Measurements from ENCODE around the gene FILIP1.

Gene FILIP1

DNA sequence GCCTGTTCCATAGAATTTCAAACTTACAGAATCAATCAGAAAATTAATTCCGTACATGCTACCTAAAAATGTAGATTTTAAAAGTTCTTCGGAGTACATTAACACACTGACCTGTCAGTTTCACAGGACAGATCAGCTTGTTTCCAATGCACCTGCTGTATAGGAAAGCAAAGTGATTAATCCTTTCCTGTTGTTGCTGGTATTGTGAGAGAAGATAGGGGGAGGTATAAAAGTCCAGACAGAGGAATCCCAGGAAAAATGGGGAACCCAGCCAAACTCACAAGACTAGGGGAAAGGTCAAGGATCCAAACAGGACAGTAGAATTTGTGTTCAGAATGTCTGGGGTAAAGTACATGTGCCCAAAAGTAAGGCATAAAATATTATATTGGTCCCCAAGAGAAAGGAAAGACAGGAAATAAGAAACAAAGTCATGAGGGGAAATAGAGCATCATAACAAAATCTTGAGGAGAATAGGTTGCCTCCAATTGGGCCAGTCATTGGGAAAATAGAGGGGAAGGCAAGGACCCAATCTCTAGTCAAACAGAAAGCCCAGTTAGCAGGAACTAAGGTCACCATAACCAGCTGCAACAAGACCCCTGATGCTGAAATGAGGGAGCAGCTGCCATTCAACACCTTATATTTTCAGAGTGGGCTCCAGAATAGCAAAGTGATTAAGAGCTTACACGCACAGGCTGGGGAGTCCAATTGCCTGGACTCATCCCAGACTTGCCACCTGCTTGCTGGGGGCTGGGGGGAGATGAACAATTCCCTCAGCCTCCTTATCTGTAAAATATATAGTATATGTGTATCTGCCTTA is 10.3 kb downstream of the FILIP1 start:
- TF ChIP-seq, protein P1, sequence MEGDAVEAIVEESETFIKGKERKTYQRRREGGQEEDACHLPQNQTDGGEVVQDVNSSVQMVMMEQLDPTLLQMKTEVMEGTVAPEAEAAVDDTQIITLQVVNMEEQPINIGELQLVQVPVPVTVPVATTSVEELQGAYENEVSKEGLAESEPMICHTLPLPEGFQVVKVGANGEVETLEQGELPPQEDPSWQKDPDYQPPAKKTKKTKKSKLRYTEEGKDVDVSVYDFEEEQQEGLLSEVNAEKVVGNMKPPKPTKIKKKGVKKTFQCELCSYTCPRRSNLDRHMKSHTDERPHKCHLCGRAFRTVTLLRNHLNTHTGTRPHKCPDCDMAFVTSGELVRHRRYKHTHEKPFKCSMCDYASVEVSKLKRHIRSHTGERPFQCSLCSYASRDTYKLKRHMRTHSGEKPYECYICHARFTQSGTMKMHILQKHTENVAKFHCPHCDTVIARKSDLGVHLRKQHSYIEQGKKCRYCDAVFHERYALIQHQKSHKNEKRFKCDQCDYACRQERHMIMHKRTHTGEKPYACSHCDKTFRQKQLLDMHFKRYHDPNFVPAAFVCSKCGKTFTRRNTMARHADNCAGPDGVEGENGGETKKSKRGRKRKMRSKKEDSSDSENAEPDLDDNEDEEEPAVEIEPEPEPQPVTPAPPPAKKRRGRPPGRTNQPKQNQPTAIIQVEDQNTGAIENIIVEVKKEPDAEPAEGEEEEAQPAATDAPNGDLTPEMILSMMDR (IDR thresholded peaks at IDR 0.05; ENCODE audit: extremely low read depth, insufficient read depth, missing control alignments): no peak
- DNase-seq (ENCODE audit: low spot score): no peak
- in situ Hi-C loops (cut with MboI; ENCODE audit: low pct_unique_long_range_greater_than_20kb, low sequenced_read_pairs, unreplicated experiment): no loop called here

DNA sequence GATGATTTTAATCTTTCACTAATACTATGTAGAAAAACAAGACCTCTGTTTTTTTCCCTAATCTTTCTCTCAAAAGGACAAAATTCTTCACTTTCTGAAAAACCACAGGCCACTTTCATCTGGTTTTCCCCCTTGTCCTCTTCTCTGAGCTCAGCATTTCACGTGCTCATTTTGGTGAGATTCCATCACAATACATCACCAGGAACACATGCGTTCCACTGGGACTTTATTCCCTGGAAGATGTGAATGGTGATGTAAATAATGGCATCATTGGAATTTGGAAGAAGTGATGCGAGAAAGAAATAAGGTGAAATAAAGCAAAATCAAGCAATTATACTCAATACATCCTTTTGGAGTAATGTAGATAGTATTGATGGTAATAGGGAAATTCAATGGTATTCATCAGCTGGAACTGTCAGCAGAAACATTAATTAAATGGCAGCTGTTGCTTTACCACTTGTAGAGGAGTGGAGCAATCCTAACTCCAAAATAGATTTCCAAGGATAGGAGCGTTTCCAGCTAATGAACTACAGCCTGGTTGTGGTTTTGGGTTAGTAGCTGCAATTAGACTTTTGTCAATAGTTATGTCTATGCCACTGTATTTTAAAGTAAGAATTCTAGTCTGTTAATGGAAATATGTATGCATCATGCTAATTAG is 11.5 kb downstream of the FILIP1 start:
- in situ Hi-C loops (cut with MboI; ENCODE audit: low pct_unique_long_range_greater_than_20kb, low sequenced_read_pairs, unreplicated experiment): no loop called here
- no peak for DNase-seq (ENCODE audit: low spot score)
- TF ChIP-seq, protein P1 (IDR thresholded peaks at IDR 0.05; ENCODE audit: extremely low read depth, insufficient read depth, missing control alignments): no peak

DNA sequence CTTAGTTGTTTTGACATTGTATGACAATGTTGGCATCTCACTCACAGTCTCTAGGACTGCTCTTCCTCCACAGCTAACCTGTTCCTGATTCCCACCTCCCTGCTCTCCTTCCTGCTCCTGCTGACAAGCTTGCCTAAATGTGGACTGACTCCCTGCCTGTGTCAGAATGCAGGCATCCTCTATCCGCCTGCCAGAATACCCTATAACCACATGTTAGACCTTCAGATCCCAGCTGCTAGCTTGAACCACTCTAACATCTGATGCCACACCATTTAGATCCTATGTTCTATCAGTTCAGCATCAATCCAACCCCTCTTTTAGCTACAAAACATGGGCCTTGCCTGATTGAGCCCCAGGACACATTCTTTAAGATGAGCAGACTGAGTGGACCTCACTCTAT is 12.2 kb downstream of the FILIP1 start:
- in situ Hi-C loops (cut with MboI; ENCODE audit: low pct_unique_long_range_greater_than_20kb, low sequenced_read_pairs, unreplicated experiment): no loop called here
- TF ChIP-seq, protein P1 (IDR thresholded peaks at IDR 0.05; ENCODE audit: extremely low read depth, insufficient read depth, missing control alignments): no peak

DNA sequence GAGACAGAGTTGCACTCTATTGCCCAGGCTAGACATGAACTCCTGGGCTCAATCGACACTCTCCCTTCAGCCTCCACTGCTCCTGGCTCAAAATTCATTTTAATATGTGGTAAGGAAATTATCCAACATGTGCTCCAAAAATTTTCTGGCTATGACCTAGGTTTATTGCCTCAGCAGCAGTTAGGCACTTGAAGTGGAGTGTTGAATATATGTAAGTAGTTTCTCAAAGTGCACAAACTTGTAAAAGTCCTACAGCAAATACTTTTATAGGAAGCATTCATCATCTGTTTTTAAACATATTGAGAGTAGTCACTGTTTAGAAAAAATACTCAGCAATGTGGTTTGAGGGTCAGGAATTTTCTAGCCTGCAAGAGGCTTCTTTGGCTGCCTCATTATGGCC is 13.2 kb downstream of the FILIP1 start:
- no peak for DNase-seq (ENCODE audit: low spot score)
- TF ChIP-seq, protein P1 (IDR thresholded peaks at IDR 0.05; ENCODE audit: extremely low read depth, insufficient read depth, missing control alignments): no peak
- in situ Hi-C loops (cut with MboI; ENCODE audit: low pct_unique_long_range_greater_than_20kb, low sequenced_read_pairs, unreplicated experiment): no loop called here

More for the DNA sequence above, 12.2 kb downstream of the FILIP1 start:
- no peak for DNase-seq (ENCODE audit: low spot score)

DNA sequence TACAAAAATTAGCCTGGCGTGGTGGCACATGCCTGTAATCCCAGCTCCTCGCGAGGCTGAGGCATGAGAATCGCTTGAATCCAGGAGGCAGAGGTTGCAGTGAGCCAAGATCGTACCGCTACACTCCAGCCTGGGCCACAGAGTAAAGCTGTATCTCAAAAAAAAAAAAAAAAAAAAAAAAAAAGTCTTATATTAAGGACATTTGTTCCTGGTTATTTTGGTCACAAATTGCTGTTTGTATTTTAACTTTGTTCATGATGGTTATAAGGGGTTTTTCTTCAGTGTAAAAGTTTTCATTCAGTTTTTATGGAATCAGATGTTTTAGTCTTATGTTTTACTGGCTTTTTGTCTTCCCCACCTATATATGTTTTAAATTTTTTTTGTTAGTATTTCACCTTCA is 13.9 kb downstream of the FILIP1 start:
- in situ Hi-C loops (cut with MboI; ENCODE audit: low pct_unique_long_range_greater_than_20kb, low sequenced_read_pairs, unreplicated experiment): no loop called here
- TF ChIP-seq, protein P1 (IDR thresholded peaks at IDR 0.05; ENCODE audit: extremely low read depth, insufficient read depth, missing control alignments): no peak
- DNase-seq (ENCODE audit: low spot score): no peak

DNA sequence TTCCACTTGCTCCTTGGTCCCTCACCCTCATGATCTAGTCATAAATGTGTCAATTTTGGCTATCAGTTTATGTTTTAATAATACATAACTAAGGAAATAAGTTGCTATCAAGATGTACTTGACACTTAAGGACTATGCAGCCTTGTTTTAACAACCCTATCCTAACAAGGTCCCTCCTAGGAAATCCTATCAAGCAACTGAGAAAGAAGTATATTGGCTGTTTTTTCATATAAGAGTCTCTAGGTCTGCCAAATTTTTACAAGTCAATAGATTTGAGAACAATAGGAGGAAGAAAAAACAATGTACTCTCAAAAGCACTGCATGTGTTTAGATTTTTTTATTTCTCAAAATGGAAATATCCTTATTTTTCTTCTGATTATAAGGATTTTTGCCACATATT is 14.7 kb downstream of the FILIP1 start:
- in situ Hi-C loops (cut with MboI; ENCODE audit: low pct_unique_long_range_greater_than_20kb, low sequenced_read_pairs, unreplicated experiment): no loop called here
- no peak for DNase-seq (ENCODE audit: low spot score)
- TF ChIP-seq, protein P1 (IDR thresholded peaks at IDR 0.05; ENCODE audit: extremely low read depth, insufficient read depth, missing control alignments): no peak
